ENCODE measurements around the gene TCERG1L. TPM values are rescaled to one million over a fixed set of nuclear protein-coding genes. Genes with fewer than 3 reads are reported as not detected.
"Not testable (repeated sequence)": the region's sequence is repeated elsewhere in the genome, so short reads cannot be mapped to it uniquely, and the experiment has no call there.

Gene TCERG1L
- total and polyA plus RNA-seq, 4 donors: not detected

DNA sequence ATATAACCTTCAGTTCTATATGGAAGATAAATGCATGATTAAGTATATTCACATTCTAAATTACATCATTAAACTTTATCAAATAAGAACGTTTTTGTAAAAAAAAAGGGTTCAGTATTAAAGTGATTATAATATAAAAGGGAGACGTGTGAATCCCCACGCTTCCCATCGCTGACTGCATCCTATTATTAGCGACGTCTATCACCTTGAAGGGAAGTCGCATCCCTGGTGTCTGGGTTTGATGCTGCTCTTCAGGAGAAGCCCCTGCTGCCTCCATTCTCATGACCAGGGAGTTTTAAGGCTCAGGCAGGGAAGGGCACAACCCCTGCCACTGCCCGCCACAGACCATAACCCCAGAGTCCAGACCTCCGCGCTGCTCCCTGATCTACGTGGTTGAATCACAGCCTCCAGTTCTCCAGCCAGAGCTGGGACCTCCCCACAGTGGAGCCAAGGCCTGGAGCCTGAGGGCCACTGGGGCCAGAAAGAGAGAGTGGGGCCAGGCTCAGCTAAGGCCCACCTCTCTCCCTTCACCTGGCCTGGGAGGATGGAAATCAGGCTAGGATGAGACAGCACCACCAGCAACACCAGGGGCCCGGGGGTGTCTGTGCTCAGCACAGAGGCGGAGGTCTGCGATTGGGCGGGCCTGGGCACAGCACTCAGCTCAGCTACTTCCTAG is 130.6 kb downstream of the TCERG1L start:
- Histone ChIP-seq H3K9me3 (ENCODE audit: control insufficient read depth, low read length) (no peaks in the 10 kb centered on the region), H3K27me3 (ENCODE audit: control insufficient read depth in 1 of 2, insufficient read depth in 2 of 2, low read length in 1 of 2) (no peaks in the 10 kb centered on the region), H3K27ac (ENCODE audit: low read depth in 1 of 2, low read length in 2 of 2) (no peak overlapping the region), H3K4me1 (ENCODE audit: control insufficient read depth in 1 of 2, insufficient read depth in 2 of 2, low read length in 2 of 2) (no peaks in the 10 kb centered on the region), H3K4me3 (ENCODE audit: low read length in 2 of 2) (no peak overlapping the region), H3K36me3 (ENCODE audit: control insufficient read depth in 1 of 2, insufficient read depth in 2 of 2, low read length in 1 of 2) (no peaks in the 10 kb centered on the region)
- 83 to 87% methylated on average over 15 of the region's 15 CpGs for WGBS, 2 donors
- ATAC-seq (ENCODE audit: low FRiP score): no peak
- intact Hi-C loops (cut with DNase I): no loop called here
- no peak for DNase-seq

GRCh38 chr10:131180086-131180485 is 131.4 kb downstream of the TCERG1L start:
- no peaks in the 10 kb centered on the region for H3K27me3 ChIP-seq (ENCODE audit: control insufficient read depth in 1 of 2, insufficient read depth in 2 of 2, low read length in 1 of 2)
- ATAC-seq (ENCODE audit: low FRiP score) (no peak), DNase-seq (no peak)
- intact Hi-C loops (cut with DNase I): no loop called here
- no peaks in the 10 kb centered on the region for H3K4me1 ChIP-seq (ENCODE audit: control insufficient read depth in 1 of 2, insufficient read depth in 2 of 2, low read length in 2 of 2)
- H3K4me3 ChIP-seq (ENCODE audit: low read length in 2 of 2): no peak overlapping the region
- no peaks in the 10 kb centered on the region for H3K9me3 ChIP-seq (ENCODE audit: control insufficient read depth, low read length)
- 79 to 87% methylated on average over 9 of the region's 9 CpGs for WGBS, 2 donors
- H3K36me3 ChIP-seq (ENCODE audit: control insufficient read depth in 1 of 2, insufficient read depth in 2 of 2, low read length in 1 of 2): no peaks in the 10 kb centered on the region
- H3K27ac ChIP-seq (ENCODE audit: low read depth in 1 of 2, low read length in 2 of 2): no peak overlapping the region

- ATAC-seq (ENCODE audit: low FRiP score) (no peak), DNase-seq (no peak)
- H3K36me3 ChIP-seq (ENCODE audit: control insufficient read depth in 1 of 2, insufficient read depth in 2 of 2, low read length in 1 of 2): no peaks in the 10 kb centered on the region
- 21 to 29% methylated on average over 10 of the region's 10 CpGs for WGBS, 2 donors
- no peak overlapping the region for H3K4me3 ChIP-seq (ENCODE audit: low read length in 2 of 2)
- intact Hi-C loops (cut with DNase I): no loop called here
- no peaks in the 10 kb centered on the region for H3K4me1 ChIP-seq (ENCODE audit: control insufficient read depth in 1 of 2, insufficient read depth in 2 of 2, low read length in 2 of 2)
- no peak overlapping the region for H3K27ac ChIP-seq (ENCODE audit: low read depth in 1 of 2, low read length in 2 of 2)
- H3K9me3 ChIP-seq (ENCODE audit: control insufficient read depth, low read length): no peaks in the 10 kb centered on the region
- no peaks in the 10 kb centered on the region for H3K27me3 ChIP-seq (ENCODE audit: control insufficient read depth in 1 of 2, insufficient read depth in 2 of 2, low read length in 1 of 2)
Observed at GRCh38 chr10:131179361-131179760, 132.2 kb downstream of the TCERG1L start.

- Histone ChIP-seq H3K4me3 (ENCODE audit: low read length in 2 of 2) (no peak overlapping the region), H3K27me3 (ENCODE audit: control insufficient read depth in 1 of 2, insufficient read depth in 2 of 2, low read length in 1 of 2) (no peaks in the 10 kb centered on the region), H3K9me3 (ENCODE audit: control insufficient read depth, low read length) (no peaks in the 10 kb centered on the region), H3K27ac (ENCODE audit: low read depth in 1 of 2, low read length in 2 of 2) (no peak overlapping the region), H3K36me3 (ENCODE audit: control insufficient read depth in 1 of 2, insufficient read depth in 2 of 2, low read length in 1 of 2) (no peaks in the 10 kb centered on the region), H3K4me1 (ENCODE audit: control insufficient read depth in 1 of 2, insufficient read depth in 2 of 2, low read length in 2 of 2) (no peaks in the 10 kb centered on the region)
- 83 to 87% methylated on average over 29 of the region's 29 CpGs for WGBS, 2 donors
- no peak for DNase-seq
- ATAC-seq (ENCODE audit: low FRiP score): no peak
- intact Hi-C loops (cut with DNase I): no loop called here
Observed at GRCh38 chr10:131178521-131179331, 132.8 kb downstream of the TCERG1L start.

GRCh38 chr10:131177431-131178327 is 133.8 kb downstream of the TCERG1L start:
- H3K27ac ChIP-seq (ENCODE audit: low read depth in 1 of 2, low read length in 2 of 2): no peak overlapping the region
- H3K9me3 ChIP-seq (ENCODE audit: control insufficient read depth, low read length): no peaks in the 10 kb centered on the region
- no peaks in the 10 kb centered on the region for H3K27me3 ChIP-seq (ENCODE audit: control insufficient read depth in 1 of 2, insufficient read depth in 2 of 2, low read length in 1 of 2)
- no peaks in the 10 kb centered on the region for H3K4me1 ChIP-seq (ENCODE audit: control insufficient read depth in 1 of 2, insufficient read depth in 2 of 2, low read length in 2 of 2)
- no peak for DNase-seq
- ATAC-seq (ENCODE audit: low FRiP score): no peak
- no peak overlapping the region for H3K4me3 ChIP-seq (ENCODE audit: low read length in 2 of 2)
- WGBS, 2 donors: 59 to 67% methylated on average over 31 of the region's 31 CpGs
- intact Hi-C loops (cut with DNase I): no loop called here
- no peaks in the 10 kb centered on the region for H3K36me3 ChIP-seq (ENCODE audit: control insufficient read depth in 1 of 2, insufficient read depth in 2 of 2, low read length in 1 of 2)

DNA sequence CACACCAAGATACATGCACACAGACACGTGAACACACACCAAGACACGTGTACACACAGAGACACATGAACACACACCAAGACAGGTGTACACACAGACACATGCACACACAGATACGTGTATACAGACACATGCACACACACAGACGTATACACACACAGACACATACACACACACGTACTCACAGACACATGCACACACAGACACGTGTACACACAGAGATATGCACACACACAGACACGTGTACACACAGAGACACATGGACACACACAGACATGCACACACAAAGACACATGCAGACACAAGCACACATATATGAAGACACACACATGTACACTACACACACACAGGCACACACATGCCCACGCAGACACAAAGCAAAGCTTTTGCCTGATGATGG is 134.6 kb downstream of the TCERG1L start:
- no peak overlapping the region for H3K27ac ChIP-seq (ENCODE audit: low read depth in 1 of 2, low read length in 2 of 2)
- intact Hi-C loops (cut with DNase I): no loop called here
- 74 to 83% methylated on average over 8 of the region's 8 CpGs for WGBS, 2 donors
- ATAC-seq (ENCODE audit: low FRiP score) (no peak), DNase-seq (no peak)
- no peak overlapping the region for H3K4me3 ChIP-seq (ENCODE audit: low read length in 2 of 2)
- no peaks in the 10 kb centered on the region for H3K4me1 ChIP-seq (ENCODE audit: control insufficient read depth in 1 of 2, insufficient read depth in 2 of 2, low read length in 2 of 2)
- no peaks in the 10 kb centered on the region for H3K27me3 ChIP-seq (ENCODE audit: control insufficient read depth in 1 of 2, insufficient read depth in 2 of 2, low read length in 1 of 2)
- no peaks in the 10 kb centered on the region for H3K9me3 ChIP-seq (ENCODE audit: control insufficient read depth, low read length)
- no peaks in the 10 kb centered on the region for H3K36me3 ChIP-seq (ENCODE audit: control insufficient read depth in 1 of 2, insufficient read depth in 2 of 2, low read length in 1 of 2)

DNA sequence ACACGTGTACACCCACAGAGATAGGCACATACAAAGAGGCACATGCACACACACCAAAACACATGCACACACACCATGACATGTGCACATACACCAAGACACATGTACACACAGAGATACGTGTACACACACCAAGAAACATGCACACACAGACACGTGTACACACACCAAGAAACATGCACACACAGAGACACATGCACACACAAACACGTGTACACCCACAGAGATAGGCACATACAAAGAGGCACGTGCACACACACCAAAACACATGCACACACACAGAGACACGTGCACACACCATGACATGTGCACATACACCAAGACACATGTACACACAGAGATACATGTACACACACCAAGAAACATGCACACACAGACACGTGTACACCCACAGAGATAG is 135.2 kb downstream of the TCERG1L start:
- H3K36me3 ChIP-seq (ENCODE audit: control insufficient read depth in 1 of 2, insufficient read depth in 2 of 2, low read length in 1 of 2); H3K9me3 ChIP-seq (ENCODE audit: control insufficient read depth, low read length); H3K27me3 ChIP-seq (ENCODE audit: control insufficient read depth in 1 of 2, insufficient read depth in 2 of 2, low read length in 1 of 2); H3K4me3 ChIP-seq (ENCODE audit: low read length in 2 of 2); H3K27ac ChIP-seq (ENCODE audit: low read depth in 1 of 2, low read length in 2 of 2); ATAC-seq (ENCODE audit: low FRiP score); H3K4me1 ChIP-seq (ENCODE audit: control insufficient read depth in 1 of 2, insufficient read depth in 2 of 2, low read length in 2 of 2); DNase-seq; intact Hi-C loops (cut with DNase I): not testable (repeated sequence)
- 82 to 84% methylated on average over 7 of the region's 7 CpGs for WGBS, 2 donors

GRCh38 chr10:131175891-131176290 is 135.6 kb downstream of the TCERG1L start:
- ATAC-seq (ENCODE audit: low FRiP score) (no peak), DNase-seq (no peak)
- H3K9me3 ChIP-seq (ENCODE audit: control insufficient read depth, low read length): no peaks in the 10 kb centered on the region
- 75 to 80% methylated on average over 13 of the region's 13 CpGs for WGBS, 2 donors
- no peak overlapping the region for H3K4me3 ChIP-seq (ENCODE audit: low read length in 2 of 2)
- H3K27ac ChIP-seq (ENCODE audit: low read depth in 1 of 2, low read length in 2 of 2): no peak overlapping the region
- no peaks in the 10 kb centered on the region for H3K27me3 ChIP-seq (ENCODE audit: control insufficient read depth in 1 of 2, insufficient read depth in 2 of 2, low read length in 1 of 2)
- no peaks in the 10 kb centered on the region for H3K36me3 ChIP-seq (ENCODE audit: control insufficient read depth in 1 of 2, insufficient read depth in 2 of 2, low read length in 1 of 2)
- H3K4me1 ChIP-seq (ENCODE audit: control insufficient read depth in 1 of 2, insufficient read depth in 2 of 2, low read length in 2 of 2): no peaks in the 10 kb centered on the region
- intact Hi-C loops (cut with DNase I): no loop called here
